ENCODE results near the gene OSBP2.
"Not testable (repeated sequence)": the region's sequence is repeated elsewhere in the genome, so short reads cannot be mapped to it uniquely, and the experiment has no call there.

The OSBP2 gene

DNA sequence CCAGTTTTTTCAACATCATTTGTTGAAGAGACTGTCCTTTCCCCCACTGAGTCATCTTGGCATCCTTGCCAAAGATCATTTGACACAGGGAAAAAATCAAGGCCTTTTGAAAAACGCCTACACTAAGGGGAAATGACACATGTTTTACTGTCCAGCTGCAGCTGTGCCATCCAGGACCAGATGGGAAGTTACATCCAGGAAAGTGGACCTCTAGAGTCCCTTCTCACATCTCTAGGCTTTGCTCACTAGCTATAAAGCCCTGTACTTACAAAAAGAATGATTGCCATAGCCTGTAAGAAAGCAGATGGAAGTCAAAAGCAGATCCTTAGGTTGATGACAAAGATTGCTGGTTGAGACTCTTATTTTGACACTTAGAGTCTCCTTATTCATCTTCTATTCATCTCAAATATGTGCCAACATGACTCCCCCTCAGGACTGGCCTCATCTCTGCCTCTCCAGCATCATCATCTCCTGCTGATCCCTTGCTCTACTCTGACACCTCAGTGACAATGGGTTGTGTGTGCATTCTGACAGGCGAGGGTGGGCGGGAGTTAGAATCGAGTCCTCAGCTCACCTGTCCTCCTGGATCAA, 22.8 kb downstream of the OSBP2 start:
- H3K9me3 Mint-ChIP-seq: no peaks in the 10 kb centered on the region
- DNase-seq: no peak
- no peak for ATAC-seq (replicated peaks)

DNA sequence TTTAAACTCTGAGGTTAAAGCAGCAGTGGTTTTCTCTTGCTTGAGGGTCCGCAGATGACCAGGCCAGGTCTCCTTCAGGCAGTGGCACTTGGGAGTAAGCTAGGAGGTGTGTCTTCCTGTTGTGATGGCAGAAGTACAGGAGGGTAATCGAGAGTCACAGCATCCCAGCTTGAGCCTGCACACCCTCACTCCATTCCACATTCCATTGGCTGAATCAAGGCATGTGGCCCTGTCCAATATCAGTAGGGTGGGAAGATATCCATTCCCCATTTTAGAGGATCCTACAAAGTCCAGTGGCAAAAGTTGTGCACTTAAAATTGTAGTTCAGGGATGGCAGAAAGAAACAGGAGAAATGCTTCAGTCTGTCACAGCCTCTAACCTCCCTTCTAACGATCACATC, 23.3 kb downstream of the OSBP2 start:
- DNase-seq: no peak
- Mint-ChIP-seq H3K27me3 (no peaks in the 10 kb centered on the region), H3K27ac (no peak overlapping the region), H3K4me3 (no peak overlapping the region), H3K9me3 (no peaks in the 10 kb centered on the region), H3K36me3 (ENCODE audit: insufficient read depth) (peaks cover 3% of the 10 kb centered on the region), H3K4me1 (ENCODE audit: low read depth in 2 of 2) (no peaks in the 10 kb centered on the region)
- ATAC-seq (replicated peaks): no peak

More for the DNA sequence above, 22.8 kb downstream of the OSBP2 start:
- Mint-ChIP-seq H3K27me3 (no peaks in the 10 kb centered on the region), H3K36me3 (ENCODE audit: insufficient read depth) (peaks cover 3% of the 10 kb centered on the region), H3K4me3 (no peak overlapping the region), H3K4me1 (ENCODE audit: low read depth in 2 of 2) (no peaks in the 10 kb centered on the region), H3K27ac (no peak overlapping the region)

GRCh38 chr22:30718491-30718890, 23.8 kb downstream of the OSBP2 start:
- H3K27me3 Mint-ChIP-seq: no peaks in the 10 kb centered on the region
- no peak for DNase-seq
- ATAC-seq (replicated peaks): no peak
- H3K36me3 Mint-ChIP-seq (ENCODE audit: insufficient read depth): peaks cover 3% of the 10 kb centered on the region
- H3K4me3 Mint-ChIP-seq: no peak overlapping the region
- H3K9me3 Mint-ChIP-seq: no peaks in the 10 kb centered on the region
- no peaks in the 10 kb centered on the region for H3K4me1 Mint-ChIP-seq (ENCODE audit: low read depth in 2 of 2)
- no peak overlapping the region for H3K27ac Mint-ChIP-seq

DNA sequence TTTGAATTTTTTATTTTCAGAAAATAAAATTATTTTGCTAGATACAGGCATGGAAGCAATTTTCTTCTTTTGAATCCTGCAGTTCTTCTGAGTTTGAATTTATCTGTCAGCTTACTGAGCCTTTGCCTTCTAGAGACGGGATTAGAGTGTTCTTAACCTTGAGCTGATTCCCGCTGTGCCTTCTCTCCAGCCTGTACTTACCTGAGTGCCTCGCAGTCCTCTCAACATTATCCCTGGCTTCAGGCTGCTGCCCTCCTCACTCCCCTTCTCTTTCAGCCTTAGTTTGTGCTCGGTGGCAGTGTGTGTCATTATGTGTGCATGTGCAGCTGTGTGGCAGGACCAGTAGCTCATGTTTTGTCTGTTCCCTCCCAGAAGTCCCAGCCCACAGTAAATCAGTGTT, 24.3 kb downstream of the OSBP2 start:
- no peaks in the 10 kb centered on the region for H3K9me3 Mint-ChIP-seq
- H3K36me3 Mint-ChIP-seq (ENCODE audit: insufficient read depth): peaks cover 3% of the 10 kb centered on the region
- no peaks in the 10 kb centered on the region for H3K4me1 Mint-ChIP-seq (ENCODE audit: low read depth in 2 of 2)
- ATAC-seq (replicated peaks) (no peak), DNase-seq (no peak)
- H3K27ac Mint-ChIP-seq: no peak overlapping the region
- H3K27me3 Mint-ChIP-seq: no peaks in the 10 kb centered on the region
- no peak overlapping the region for H3K4me3 Mint-ChIP-seq

- Mint-ChIP-seq H3K9me3 (no peaks in the 10 kb centered on the region), H3K27me3 (no peaks in the 10 kb centered on the region), H3K36me3 (ENCODE audit: insufficient read depth) (peaks cover 3% of the 10 kb centered on the region), H3K27ac (no peak overlapping the region), H3K4me1 (ENCODE audit: low read depth in 2 of 2) (no peaks in the 10 kb centered on the region), H3K4me3 (no peak overlapping the region)
- ATAC-seq (replicated peaks) (no peak), DNase-seq (no peak)
These were observed 25.7 kb downstream of the OSBP2 start for GRCh38 chr22:30720263-30720837.

GRCh38 chr22:30721741-30722140, 27.1 kb downstream of the OSBP2 start:
- no peaks in the 10 kb centered on the region for H3K9me3 Mint-ChIP-seq
- peaks cover 0 to 9% of the 10 kb centered on the region in 2 donors for H3K27me3 Mint-ChIP-seq
- no peaks in the 10 kb centered on the region for H3K4me1 Mint-ChIP-seq (ENCODE audit: low read depth in 2 of 2)
- no peak overlapping the region for H3K4me3 Mint-ChIP-seq
- H3K27ac Mint-ChIP-seq: no peak overlapping the region
- no peaks in the 10 kb centered on the region for H3K36me3 Mint-ChIP-seq (ENCODE audit: insufficient read depth)
- DNase-seq (no peak), ATAC-seq (replicated peaks) (no peak)

GRCh38 chr22:30728826-30729225, 34.2 kb downstream of the OSBP2 start:
- DNase-seq (no peak), ATAC-seq (replicated peaks) (no peak)
- H3K36me3 Mint-ChIP-seq (ENCODE audit: insufficient read depth): no peaks in the 10 kb centered on the region
- H3K27me3 Mint-ChIP-seq: peaks cover 0 to 9% of the 10 kb centered on the region in 2 donors
- no peaks in the 10 kb centered on the region for H3K4me1 Mint-ChIP-seq (ENCODE audit: low read depth in 2 of 2)
- H3K27ac Mint-ChIP-seq: no peak overlapping the region
- H3K4me3 Mint-ChIP-seq: no peak overlapping the region
- H3K9me3 Mint-ChIP-seq: no peaks in the 10 kb centered on the region

- DNase-seq (no peak), ATAC-seq (replicated peaks) (no peak)
- H3K27ac Mint-ChIP-seq: no peak overlapping the region
- H3K4me1 Mint-ChIP-seq (ENCODE audit: low read depth in 2 of 2): no peaks in the 10 kb centered on the region
- no peaks in the 10 kb centered on the region for H3K9me3 Mint-ChIP-seq
- H3K4me3 Mint-ChIP-seq: no peak overlapping the region
- no peaks in the 10 kb centered on the region for H3K36me3 Mint-ChIP-seq (ENCODE audit: insufficient read depth)
- no peaks in the 10 kb centered on the region for H3K27me3 Mint-ChIP-seq
These were observed 37.0 kb downstream of the OSBP2 start for GRCh38 chr22:30731658-30732057.

- H3K27ac Mint-ChIP-seq: no peak overlapping the region
- no peaks in the 10 kb centered on the region for H3K9me3 Mint-ChIP-seq
- no peaks in the 10 kb centered on the region for H3K4me1 Mint-ChIP-seq (ENCODE audit: low read depth in 2 of 2)
- H3K27me3 Mint-ChIP-seq: no peaks in the 10 kb centered on the region
- DNase-seq: no peak
- H3K36me3 Mint-ChIP-seq (ENCODE audit: insufficient read depth): no peaks in the 10 kb centered on the region
- no peak for ATAC-seq (replicated peaks)
- H3K4me3 Mint-ChIP-seq: no peak overlapping the region
These were observed 37.8 kb downstream of the OSBP2 start for GRCh38 chr22:30732426-30732825.

DNA sequence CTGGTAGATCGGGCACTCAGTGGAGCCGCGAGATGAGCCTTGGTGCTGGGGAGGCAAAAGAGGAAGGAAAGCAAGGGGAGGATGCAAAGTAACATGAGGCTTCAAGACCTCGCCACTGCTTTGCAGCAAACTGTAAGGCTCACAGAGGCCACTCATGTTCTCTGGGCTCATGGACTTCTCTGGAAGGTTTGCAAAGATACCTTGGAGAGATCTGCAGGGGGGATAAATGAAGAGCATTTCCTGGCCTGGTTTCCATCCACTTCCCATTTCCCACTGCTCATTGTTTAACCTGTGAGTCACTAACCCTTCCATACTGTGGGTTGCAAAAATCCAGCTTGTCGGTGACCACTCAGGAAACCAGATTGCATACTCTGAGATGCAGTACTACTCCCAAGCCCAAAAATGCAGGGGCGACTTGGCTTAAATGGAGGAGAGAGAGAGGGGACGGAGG, 38.5 kb downstream of the OSBP2 start:
- H3K27me3 Mint-ChIP-seq: no peaks in the 10 kb centered on the region
- no peaks in the 10 kb centered on the region for H3K36me3 Mint-ChIP-seq (ENCODE audit: insufficient read depth)
- DNase-seq (no peak), ATAC-seq (replicated peaks) (no peak)
- H3K9me3 Mint-ChIP-seq: no peaks in the 10 kb centered on the region
- no peak overlapping the region for H3K4me3 Mint-ChIP-seq
- no peaks in the 10 kb centered on the region for H3K4me1 Mint-ChIP-seq (ENCODE audit: low read depth in 2 of 2)
- no peak overlapping the region for H3K27ac Mint-ChIP-seq

GRCh38 chr22:30740007-30740406, 45.3 kb downstream of the OSBP2 start:
- H3K36me3 Mint-ChIP-seq (ENCODE audit: insufficient read depth); DNase-seq; ATAC-seq (replicated peaks); H3K9me3 Mint-ChIP-seq: not testable (repeated sequence)
- H3K4me1 Mint-ChIP-seq (ENCODE audit: low read depth in 2 of 2): peaks cover 20 to 24% of the 10 kb centered on the region in 2 donors
- peaks cover 7 to 13% of the 10 kb centered on the region in 2 donors for H3K27me3 Mint-ChIP-seq
- H3K27ac Mint-ChIP-seq: peak overlapping the region; percentile 20 to 56
- H3K4me3 Mint-ChIP-seq: peak overlapping the region in 1 of 2 donors; percentile 32

DNA sequence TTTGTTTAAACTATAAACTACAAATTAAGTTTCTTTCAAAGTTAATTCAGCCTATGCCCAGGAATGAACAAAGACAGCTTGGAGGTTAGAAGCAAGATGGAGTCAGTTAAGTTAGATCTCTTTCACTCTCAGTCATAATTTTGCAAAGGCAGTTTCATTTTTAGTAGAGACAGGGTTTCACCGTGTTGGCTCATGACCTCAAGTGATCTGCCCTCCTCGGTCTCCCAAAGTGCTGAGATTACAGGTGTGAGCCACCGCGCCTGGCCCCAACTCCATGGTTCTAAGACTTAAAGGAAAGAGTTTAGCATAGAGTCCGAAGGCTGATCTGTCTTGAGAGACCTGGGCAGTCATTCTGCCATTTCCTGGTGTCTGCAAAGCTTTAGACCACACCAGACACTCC, 45.8 kb downstream of the OSBP2 start:
- H3K9me3 Mint-ChIP-seq; DNase-seq; ATAC-seq (replicated peaks); H3K36me3 Mint-ChIP-seq (ENCODE audit: insufficient read depth): not testable (repeated sequence)
- Mint-ChIP-seq H3K27me3 (peaks cover 7 to 13% of the 10 kb centered on the region in 2 donors), H3K4me3 (peak overlapping the region; percentile 32 to 52), H3K27ac (peak overlapping the region; percentile 20 to 56), H3K4me1 (ENCODE audit: low read depth in 2 of 2) (peaks cover 23 to 24% of the 10 kb centered on the region in 2 donors)

GRCh38 chr22:30742291-30743256, 47.9 kb downstream of the OSBP2 start:
- no peak overlapping the region for H3K4me3 Mint-ChIP-seq
- no peaks in the 10 kb centered on the region for H3K9me3 Mint-ChIP-seq
- peaks cover 7 to 13% of the 10 kb centered on the region in 2 donors for H3K27me3 Mint-ChIP-seq
- DNase-seq (no peak), ATAC-seq (replicated peaks) (no peak)
- no peaks in the 10 kb centered on the region for H3K36me3 Mint-ChIP-seq (ENCODE audit: insufficient read depth)
- H3K4me1 Mint-ChIP-seq (ENCODE audit: low read depth in 2 of 2): peaks cover 24 to 28% of the 10 kb centered on the region in 2 donors
- no peak overlapping the region for H3K27ac Mint-ChIP-seq

All from effector memory CD8-positive, alpha-beta T cell (primary cell).